Liver (tissue), 9 donors: ENCODE results near the gene ZNF626. TPM values are rescaled to one million over a fixed set of nuclear protein-coding genes. Genes with fewer than 3 reads are reported as not detected.
"Not testable (repeated sequence)": the region's sequence is repeated elsewhere in the genome, so short reads cannot be mapped to it uniquely, and the experiment has no call there.

Source experiments
- DNase-seq: peaks from one replicate; pipeline ENCODE4 v3.0.0-alpha.2; 2017; ENCODE audit warnings: low spot score
- H3K27ac ChIP-seq, 2 donors: one replicate each; pipeline ENCODE4 v1.7.0; 2013; ENCODE audit warnings: inconsistent platforms in 2 of 2, low read length in 2 of 2, control low read depth in 1 of 2, low read depth in 1 of 2, mild to moderate bottlenecking in 1 of 2
- H3K27me3 ChIP-seq, 4 donors: one replicate each; pipeline versions ENCODE4 v1.6.1 to v1.7.0; 2013; ENCODE audit warnings: low read length in 3 of 4, inconsistent platforms in 1 of 4, mild to moderate bottlenecking in 1 of 4, moderate library complexity in 1 of 4; ENCODE audit not compliant: control insufficient read depth in 4 of 4, insufficient read depth in 4 of 4
- H3K36me3 ChIP-seq, 4 donors: one replicate each; pipeline versions ENCODE4 v1.6.1 to v1.7.0; 2013; ENCODE audit warnings: low read length in 3 of 4, mild to moderate bottlenecking in 3 of 4, low read depth in 1 of 4, moderate library complexity in 1 of 4; ENCODE audit not compliant: control insufficient read depth in 4 of 4, insufficient read depth in 3 of 4
- H3K4me1 ChIP-seq, 4 donors: one replicate each; pipeline versions ENCODE4 v1.6.1 to v1.7.0; 2013; ENCODE audit warnings: low read length in 3 of 4, mild to moderate bottlenecking in 3 of 4, moderate library complexity in 1 of 4; ENCODE audit not compliant: control insufficient read depth in 4 of 4, insufficient read depth in 4 of 4
- H3K4me3 ChIP-seq, 3 donors: one replicate each; pipeline versions ENCODE4 v1.6.1 to v1.7.0; 2013; ENCODE audit warnings: low read length in 3 of 3, control low read depth in 1 of 3, low read depth in 1 of 3, mild to moderate bottlenecking in 1 of 3
- H3K9ac ChIP-seq, 2 donors: one replicate each; pipeline ENCODE4 v1.7.0; 2013; ENCODE audit warnings: low read length in 2 of 2, mild to moderate bottlenecking in 2 of 2, moderate library complexity in 2 of 2, control low read depth in 1 of 2, low read depth in 1 of 2
- H3K9me3 ChIP-seq, 4 donors: one replicate each; pipeline versions ENCODE4 v1.6.1 to v1.7.0; 2013; ENCODE audit warnings: low read length in 3 of 4; ENCODE audit not compliant: control insufficient read depth in 4 of 4
- FOXA1 ChIP-seq: IDR thresholded peaks from 2 replicates; pipeline ENCODE4 v1.6.1; 2016; ENCODE audit warnings: antibody characterized with exemption
- FOXA2 ChIP-seq: IDR thresholded peaks from 2 replicates; pipeline ENCODE4 v1.6.1; 2016; ENCODE audit warnings: antibody characterized with exemption
- GABPA ChIP-seq, 2 donors: IDR thresholded peaks in 1 of 2; conservative IDR thresholded peaks in 1 of 2; 2 replicates each; pipeline ENCODE4 v1.6.1; 2016; ENCODE audit warnings: antibody characterized with exemption in 2 of 2, mild to moderate bottlenecking in 1 of 2, moderate library complexity in 1 of 2
- HNF4A ChIP-seq, 2 donors: conservative IDR thresholded peaks; 2 replicates each; pipeline ENCODE4 v1.6.1; 2016; ENCODE audit warnings: antibody characterized with exemption in 2 of 2, mild to moderate bottlenecking in 2 of 2
- JUND ChIP-seq, 2 donors: IDR thresholded peaks; 2 replicates each; pipeline ENCODE4 v1.6.1; 2016; ENCODE audit warnings: antibody characterized with exemption in 2 of 2
- RAD21 ChIP-seq, 2 donors: IDR thresholded peaks; 2 replicates each; pipeline ENCODE4 v1.6.1; 2016; ENCODE audit warnings: antibody characterized with exemption in 2 of 2, mild to moderate bottlenecking in 2 of 2
- YY1 ChIP-seq: IDR thresholded peaks from 2 replicates; pipeline ENCODE4 v1.6.1; 2016; ENCODE audit warnings: antibody characterized with exemption, mild to moderate bottlenecking
- ZBTB33 ChIP-seq: IDR thresholded peaks from 2 replicates; pipeline ENCODE4 v1.6.1; 2016; ENCODE audit warnings: antibody characterized with exemption
- WGBS: extraction: QIAGEN DNeasy Blood & Tissue Kit; methylation state at CpG from one replicate; pipeline ENCODE4 v1.1.7; 2013; 5-methylcytosine and 5-hydroxymethylcytosine counted together
- polyA plus RNA-seq, 2 donors: library from polyadenylated mRNA; stranded (reverse) in 1 of 2; unstranded in 1 of 2; fragments of 200-250 nt in 1 of 2; fragments of >200 nt in 1 of 2; fragmentation: Nextera tagmentation in 1 of 2; extraction: Ambion mirVana in 1 of 2; gene quantifications; one replicate each; pipeline versions ENCODE4 v1.2.1 to v1.2.3, GENCODE V29; 2013 to 2015
- total RNA-seq, 2 donors: library from RNA; depleted of rRNA; stranded (reverse); fragments of >200 nt; gene quantifications; one replicate each; pipeline ENCODE4 v1.2.3, GENCODE V29; 2014
- TF ChIP-seq, protein P1 (sequence below): fragments of 150-350 bp; IDR thresholded peaks from 2 replicates; pipeline ENCODE4 v1.5.1; 2017; ENCODE audit warnings: improper control_type of control experiment, low read depth, low read length; ENCODE audit not compliant: missing input control
- TF ChIP-seq, protein P2 (sequence below): IDR thresholded peaks from 2 replicates; pipeline ENCODE4 v1.6.1; 2016; ENCODE audit warnings: antibody characterized with exemption
- donor health status: healthy.
- donor health status: healthy.
- donor health status: healthy.
- donor health status: healthy.
- donor health status: healthy.

ZNF626 gene
- total and polyA plus RNA-seq, 4 donors = 1.6 to 4.2 (median 2.9) TPM

DNA sequence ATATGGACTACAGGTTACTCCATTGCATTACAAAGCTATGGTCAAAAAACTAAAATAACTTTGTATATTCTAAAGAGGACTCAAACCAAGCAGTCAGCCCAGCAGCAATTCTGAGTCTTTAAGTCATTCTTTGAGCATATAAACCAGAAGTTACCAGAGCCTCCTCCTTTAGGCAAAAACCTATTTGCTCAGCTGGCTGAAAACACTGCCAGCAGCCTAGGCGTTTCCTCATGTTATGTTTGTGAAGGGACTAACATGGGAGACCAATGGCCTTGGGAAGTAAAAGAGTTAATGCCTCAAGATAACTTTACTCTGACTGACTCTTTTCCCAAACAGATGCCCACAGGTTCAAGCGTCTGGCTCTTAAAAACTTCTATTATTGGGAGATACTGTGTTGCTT, 45.3 kb downstream of the ZNF626 start:
- Histone ChIP-seq H3K9me3 (peaks cover 11 to 36% (median 28%) of the 10 kb centered on the region in 4 donors), H3K27me3 (no peaks in the 10 kb centered on the region), H3K4me1 (peaks cover 0 to 3% (median 0%) of the 10 kb centered on the region in 4 donors), H3K27ac (no peak overlapping the region), H3K36me3 (no peaks in the 10 kb centered on the region), H3K4me3 (no peak overlapping the region), H3K9ac (no peak overlapping the region)
- no peak for TF ChIP-seq JUND (IDR thresholded peaks at IDR 0.05)
- TF ChIP-seq, protein P1, sequence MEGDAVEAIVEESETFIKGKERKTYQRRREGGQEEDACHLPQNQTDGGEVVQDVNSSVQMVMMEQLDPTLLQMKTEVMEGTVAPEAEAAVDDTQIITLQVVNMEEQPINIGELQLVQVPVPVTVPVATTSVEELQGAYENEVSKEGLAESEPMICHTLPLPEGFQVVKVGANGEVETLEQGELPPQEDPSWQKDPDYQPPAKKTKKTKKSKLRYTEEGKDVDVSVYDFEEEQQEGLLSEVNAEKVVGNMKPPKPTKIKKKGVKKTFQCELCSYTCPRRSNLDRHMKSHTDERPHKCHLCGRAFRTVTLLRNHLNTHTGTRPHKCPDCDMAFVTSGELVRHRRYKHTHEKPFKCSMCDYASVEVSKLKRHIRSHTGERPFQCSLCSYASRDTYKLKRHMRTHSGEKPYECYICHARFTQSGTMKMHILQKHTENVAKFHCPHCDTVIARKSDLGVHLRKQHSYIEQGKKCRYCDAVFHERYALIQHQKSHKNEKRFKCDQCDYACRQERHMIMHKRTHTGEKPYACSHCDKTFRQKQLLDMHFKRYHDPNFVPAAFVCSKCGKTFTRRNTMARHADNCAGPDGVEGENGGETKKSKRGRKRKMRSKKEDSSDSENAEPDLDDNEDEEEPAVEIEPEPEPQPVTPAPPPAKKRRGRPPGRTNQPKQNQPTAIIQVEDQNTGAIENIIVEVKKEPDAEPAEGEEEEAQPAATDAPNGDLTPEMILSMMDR = no peak
- 51% methylated on average over 2 of the region's 2 CpGs for WGBS
- no peak for DNase-seq

GRCh38 chr19:20614971-20615370, 46.4 kb downstream of the ZNF626 start:
- H3K27me3 ChIP-seq, H3K36me3 ChIP-seq, DNase-seq, H3K9ac ChIP-seq, H3K4me1 ChIP-seq, H3K27ac ChIP-seq, H3K4me3 ChIP-seq: not testable (repeated sequence)
- 80% methylated on average over 4 of the region's 4 CpGs for WGBS
- peaks cover 10 to 37% (median 29%) of the 10 kb centered on the region in 4 donors for H3K9me3 ChIP-seq

DNA sequence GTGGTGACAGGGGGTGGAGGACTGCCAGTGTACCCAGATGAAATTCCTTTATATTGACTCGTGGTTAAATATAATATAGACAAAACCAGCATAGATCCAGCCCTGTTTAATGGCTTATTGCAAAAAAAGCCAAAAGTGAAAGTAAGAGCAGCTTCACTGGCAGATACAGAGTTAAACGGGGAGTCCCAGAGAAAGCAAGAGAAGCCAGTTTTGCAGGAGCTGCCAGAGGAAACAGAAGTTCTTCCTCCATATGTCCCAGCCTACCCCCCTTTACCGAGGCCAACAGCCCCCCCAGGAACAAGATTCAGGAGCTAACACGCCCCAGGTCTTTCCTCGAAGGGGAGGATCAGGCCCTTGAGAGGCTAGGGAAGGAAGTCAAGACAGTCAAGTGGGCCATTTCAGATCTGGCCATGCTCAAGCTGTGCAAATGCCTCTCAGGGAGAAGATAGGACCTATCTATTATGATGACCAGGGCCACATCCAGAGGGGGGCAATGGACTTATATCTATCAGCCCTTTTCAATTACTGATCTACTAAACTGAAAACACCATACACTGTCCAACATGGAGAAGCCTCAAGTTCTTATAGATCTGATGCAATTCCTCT, 48.6 kb downstream of the ZNF626 start:
- Histone ChIP-seq H3K9me3 (peaks cover 14 to 44% (median 31%) of the 10 kb centered on the region in 4 donors), H3K9ac (no peak overlapping the region), H3K36me3 (no peaks in the 10 kb centered on the region), H3K27me3 (no peaks in the 10 kb centered on the region), H3K4me3 (peak overlapping the region in 2 of 3 donors; percentile 11 to 17), H3K4me1 (peaks cover 0 to 3% (median 0%) of the 10 kb centered on the region in 4 donors), H3K27ac (no peak overlapping the region)
- DNase-seq = no peak
- WGBS = 58% methylated on average over 5 of the region's 5 CpGs
- TF ChIP-seq, protein P2, sequence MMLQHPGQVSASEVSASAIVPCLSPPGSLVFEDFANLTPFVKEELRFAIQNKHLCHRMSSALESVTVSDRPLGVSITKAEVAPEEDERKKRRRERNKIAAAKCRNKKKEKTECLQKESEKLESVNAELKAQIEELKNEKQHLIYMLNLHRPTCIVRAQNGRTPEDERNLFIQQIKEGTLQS = no peak
- no peak for TF ChIP-seq YY1
- TF ChIP-seq ZBTB33 = no peak
- no peak for TF ChIP-seq FOXA2
- no peak for TF ChIP-seq RAD21 (IDR thresholded peaks at IDR 0.05)
- no peak for TF ChIP-seq GABPA (IDR thresholded peaks at IDR 0.05 in 1 of 2, conservative IDR thresholded peaks at IDR 0.05 in 1 of 2)
- TF ChIP-seq HNF4A (conservative IDR thresholded peaks at IDR 0.05) = no peak
- TF ChIP-seq, protein P1 = no peak
- TF ChIP-seq FOXA1 = no peak
